HL-60 (cell line): ENCODE results near the gene FAM50B.

ENCODE experiments used
- DNase-seq, 2 experiments: peaks; one replicate each; pipeline ENCODE4 v3.0.0-alpha.2; 2010 to 2020; ENCODE audit warnings: low read depth in 1 of 2, low spot score in 1 of 2
- H3K27ac ChIP-seq: fragments of 250-450 bp; sonication (Bioruptor Pico); replicated peaks from 2 replicates; pipeline ENCODE4 v1.5.1; 2020; ENCODE audit warnings: mild to moderate bottlenecking, moderate library complexity
- H3K27me3 ChIP-seq: fragments of 250-450 bp; sonication (Bioruptor Pico); 2 replicates; pipeline ENCODE4 v1.5.1; 2021; ENCODE audit warnings: mild to moderate bottlenecking, moderate library complexity; ENCODE audit not compliant: insufficient read depth, poor library complexity, severe bottlenecking
- H3K4me3 ChIP-seq: replicated peaks from 2 replicates; pipeline ENCODE4 v1.5.1; 2011; ENCODE audit warnings: mild to moderate bottlenecking, control low read depth, low read length; ENCODE audit not compliant: insufficient read depth
- CTCF ChIP-seq: IDR thresholded peaks from one replicate; pipeline ENCODE4 v1.5.1; 2011; ENCODE audit warnings: low read length, control low read depth, inconsistent platforms; ENCODE audit not compliant: insufficient read depth
- GABPA ChIP-seq: IDR thresholded peaks from 2 replicates; pipeline ENCODE4 v1.6.1; 2012; ENCODE audit warnings: low read depth
- POLR2AphosphoS5 ChIP-seq: IDR thresholded peaks from 2 replicates; pipeline ENCODE4 v1.6.1; 2012; ENCODE audit warnings: low read depth
- REST ChIP-seq: IDR thresholded peaks from 2 replicates; pipeline ENCODE4 v1.6.1; 2012; ENCODE audit warnings: low read depth; ENCODE audit not compliant: insufficient replicate concordance
- SPI1 ChIP-seq: IDR thresholded peaks from 2 replicates; pipeline ENCODE4 v1.6.1; 2012; ENCODE audit warnings: low read depth, mild to moderate bottlenecking, borderline replicate concordance

The FAM50B gene

GRCh38 chr6:3819161-3820110 is 29.7 kb upstream of the FAM50B start:
- Histone ChIP-seq H3K27me3 (no peaks in the 10 kb centered on the region), H3K27ac (no peak overlapping the region)
- no peak for TF ChIP-seq GABPA
- no peak for TF ChIP-seq CTCF
- TF ChIP-seq SPI1 = no peak
- TF ChIP-seq REST = no peak
- no peak for TF ChIP-seq POLR2AphosphoS5

GRCh38 chr6:3820563-3820962 is 28.6 kb upstream of the FAM50B start:
- DNase-seq = no peak
- no peaks in the 10 kb centered on the region for H3K27me3 ChIP-seq
- H3K4me3 ChIP-seq = no peak overlapping the region
- no peak for TF ChIP-seq POLR2AphosphoS5
- no peak for TF ChIP-seq CTCF
- no peak for TF ChIP-seq SPI1
- no peak for TF ChIP-seq GABPA
- TF ChIP-seq REST = no peak
- no peak overlapping the region for H3K27ac ChIP-seq

More at GRCh38 chr6:3819161-3820110, 29.7 kb upstream of the FAM50B start:
- no peak for DNase-seq
- no peak overlapping the region for H3K4me3 ChIP-seq

- Histone ChIP-seq H3K27me3 (no peaks in the 10 kb centered on the region), H3K27ac (no peak overlapping the region), H3K4me3 (no peak overlapping the region)
- no peak for TF ChIP-seq CTCF
- TF ChIP-seq REST = no peak
- TF ChIP-seq SPI1 = no peak
- TF ChIP-seq GABPA = no peak
- TF ChIP-seq POLR2AphosphoS5 = no peak
- DNase-seq = no peak
Observed at GRCh38 chr6:3822747-3823445, 26.3 kb upstream of the FAM50B start.
